Measurements from ENCODE around the gene HOXB1. TPM values are rescaled to one million over a fixed set of nuclear protein-coding genes. Genes with fewer than 3 reads are reported as not detected.

Gene HOXB1
- total and polyA plus RNA-seq, 2 donors (not counting 3 experiments of a cell fraction or from before 2014, with no cell fraction given): not detected

GRCh38 chr17:48543107-48543853, 12.5 kb upstream of the HOXB1 start:
- ChIA-PET POLR2A (no interaction called here), CTCF (interaction anchor here (1.0 to 1.9 kb wide), 4 partner anchors 12 to 327 kb away, joined by 4 to 6 read pairs (median 4); no protein-coding TSS in a partner anchor)
- peak; percentile 15 for TF ChIP-seq POLR2AphosphoS5 (IDR thresholded peaks at IDR 0.05; ENCODE audit: insufficient read depth, low read depth, low read length)
- no peak for TF ChIP-seq GATA2 (IDR thresholded peaks at IDR 0.05; ENCODE audit: insufficient read depth, insufficient read length, low read depth, low read length)
- no peak for TF ChIP-seq FOS (IDR thresholded peaks at IDR 0.05; ENCODE audit: borderline replicate concordance, insufficient read depth, low read length)
- peak in 1 of 2 donors; percentile 3 for TF ChIP-seq CTCF (IDR thresholded peaks at IDR 0.05; ENCODE audit: extremely low read depth in 1 of 2, insufficient read depth in 1 of 2, low read depth in 1 of 2, low read length in 2 of 2)
- Histone ChIP-seq H3K79me2 (ENCODE audit: control insufficient read depth, insufficient read depth, low read length) (peaks cover 54% of the 10 kb centered on the region), H4K20me1 (replicated peaks; ENCODE audit: control insufficient read depth, extremely low read depth, insufficient read depth, low read length) (no peaks in the 10 kb centered on the region), H3K36me3 (ENCODE audit: control insufficient read depth in 2 of 2, extremely low read depth in 1 of 2, insufficient read depth in 2 of 2, low read length in 2 of 2) (no peaks in the 10 kb centered on the region), H3K9me1 (replicated peaks; ENCODE audit: control insufficient read depth, extremely low read depth, insufficient read depth, low read length) (no peaks in the 10 kb centered on the region), H3K27me3 (ENCODE audit: control insufficient read depth in 2 of 2, insufficient read depth in 2 of 2, low read length in 2 of 2) (no peaks in the 10 kb centered on the region), H3K9ac (replicated peaks; ENCODE audit: extremely low read depth, insufficient read depth, low read length) (peak overlapping the region; percentile 91), H3K27ac (ENCODE audit: insufficient read depth, low read depth, low read length) (peak overlapping the region; percentile 80), H3K9me3 (replicated peaks; ENCODE audit: control insufficient read depth, insufficient read depth, low read length) (no peaks in the 10 kb centered on the region), H3K4me3 (replicated peaks in 1 of 3; ENCODE audit: insufficient read depth in 1 of 3, low read depth in 1 of 3, low read length in 3 of 3) (peak overlapping the region; percentile 88 to 99 (median 97)), H2AFZ (ENCODE audit: low read depth, low read length) (no peak overlapping the region), H3K4me2 (ENCODE audit: insufficient read depth, low read length) (peak overlapping the region; percentile 89), H3K4me1 (ENCODE audit: control insufficient read depth, extremely low read depth, insufficient read depth, low read length) (peaks cover 41% of the 10 kb centered on the region)
- no TSS peak for BruUV-seq (replicated peaks)
- FAIRE-seq (no peak), DNase-seq (ENCODE audit: low read depth, low spot score) (peak; percentile 61)
- dilution Hi-C loops (cut with MboI; ENCODE audit: extremely low pct_ligation_motif_present, low sequenced_read_pairs): no loop called here
- intact Hi-C loops (cut with micrococcal nuclease): loop anchor here (2.0 kb wide), 1 partner anchor 50 kb away; no protein-coding TSS in a partner anchor
